Measurements from ENCODE around the gene NUDT9.
"Not testable (repeated sequence)": the region's sequence is repeated elsewhere in the genome, so short reads cannot be mapped to it uniquely, and the experiment has no call there.

The NUDT9 gene

DNA sequence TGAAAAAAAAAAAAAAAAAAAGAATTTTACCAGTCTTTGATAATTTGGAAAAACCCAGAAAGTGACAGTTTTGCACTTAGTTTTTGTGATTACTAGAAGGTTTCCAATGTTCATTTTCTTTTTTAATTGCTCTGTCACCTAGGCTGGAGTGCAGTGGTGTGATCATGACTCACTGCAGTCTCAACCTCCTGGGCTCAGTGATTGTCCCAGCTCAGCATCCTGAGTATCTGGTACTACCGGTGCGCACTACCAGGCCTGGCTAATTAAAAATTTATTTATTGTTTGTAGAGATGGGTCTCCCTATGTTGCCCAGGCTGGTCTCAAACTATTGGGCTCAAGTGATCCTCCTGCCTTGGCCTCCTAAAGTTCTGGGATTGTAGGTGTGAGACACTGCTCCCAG, 3.3 kb downstream of the NUDT9 start:
- no CpG with 5 or more reads among the region's 2 CpGs for WGBS (ENCODE audit: insufficient coverage, insufficient read length)
- H3K9me3 ChIP-seq (ENCODE audit: control insufficient read depth, insufficient read depth, low read length): no peaks in the 10 kb centered on the region
- no peak for DNase-seq (ENCODE audit: low read depth, low spot score)
- no peaks in the 10 kb centered on the region for H3K27me3 ChIP-seq (ENCODE audit: control insufficient read depth, insufficient read depth, low read length)
- H3K27ac ChIP-seq (ENCODE audit: low read length): no peak overlapping the region
- no peaks in the 10 kb centered on the region for H3K36me3 ChIP-seq (ENCODE audit: control insufficient read depth, insufficient read depth, low read length)
- no peak overlapping the region for H3K4me3 ChIP-seq (ENCODE audit: low read length)
- 0 out of 2 replicates have a peak, but pooled peaks cover 1% of the 10 kb centered on the region for H3K4me1 ChIP-seq (ENCODE audit: control insufficient read depth, insufficient read depth, low read length)

DNA sequence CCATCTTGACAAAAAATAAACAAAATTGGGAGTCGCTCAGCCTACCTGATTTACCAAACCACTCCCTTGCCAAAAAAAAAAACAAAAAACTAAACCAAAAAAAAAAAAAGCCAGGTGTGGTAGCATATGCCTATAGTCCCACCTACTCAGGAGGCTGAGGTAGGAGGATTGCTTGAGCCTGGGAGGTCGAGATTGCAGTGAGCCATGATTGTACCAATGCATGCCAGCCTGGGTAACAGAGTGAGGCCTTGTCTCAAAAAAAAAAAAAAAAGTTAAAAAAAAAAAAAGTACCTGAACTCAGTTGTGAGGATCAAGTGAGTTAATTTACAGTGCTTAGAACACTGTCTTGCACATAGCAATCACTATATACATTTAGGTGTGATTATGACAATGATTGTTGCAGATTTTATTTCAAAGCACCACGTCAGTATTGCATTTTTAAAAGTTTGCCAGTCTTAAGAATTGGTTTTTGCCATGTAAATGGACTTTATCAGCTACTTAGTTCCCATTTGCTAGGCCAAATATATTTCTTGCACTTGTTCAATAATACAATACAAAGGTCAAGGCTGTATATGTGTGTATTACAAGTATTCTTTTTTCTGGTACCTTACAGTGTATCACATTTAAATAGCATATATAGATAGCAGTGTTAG, 4.6 kb downstream of the NUDT9 start:
- Histone ChIP-seq H3K27me3 (ENCODE audit: control insufficient read depth, insufficient read depth, low read length) (no peaks in the 10 kb centered on the region), H3K9me3 (ENCODE audit: control insufficient read depth, insufficient read depth, low read length) (no peaks in the 10 kb centered on the region), H3K36me3 (ENCODE audit: control insufficient read depth, insufficient read depth, low read length) (no peaks in the 10 kb centered on the region), H3K27ac (ENCODE audit: low read length) (no peak overlapping the region), H3K4me1 (ENCODE audit: control insufficient read depth, insufficient read depth, low read length) (no peaks in the 10 kb centered on the region), H3K4me3 (ENCODE audit: low read length) (no peak overlapping the region)
- no peak for DNase-seq (ENCODE audit: low read depth, low spot score)
- no CpG with 5 or more reads among the region's 3 CpGs for WGBS (ENCODE audit: insufficient coverage, insufficient read length)

DNA sequence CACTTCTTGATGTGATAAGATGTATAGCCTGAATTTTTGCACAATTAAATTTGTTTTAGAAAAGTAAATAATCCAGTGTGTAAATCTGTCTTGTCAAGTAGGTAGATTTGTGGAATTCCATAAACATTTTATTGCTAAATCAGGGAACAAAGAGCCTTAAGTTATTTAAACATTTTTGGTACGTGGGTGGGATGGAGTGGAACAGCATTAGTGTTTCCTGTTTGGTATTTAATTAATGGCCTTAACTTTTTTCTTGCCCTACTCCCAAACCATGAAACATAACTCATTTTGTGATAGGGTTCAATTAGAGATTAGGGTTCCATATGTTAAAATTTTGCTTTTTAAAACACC, 5.1 kb downstream of the NUDT9 start:
- no peaks in the 10 kb centered on the region for H3K9me3 ChIP-seq (ENCODE audit: control insufficient read depth, insufficient read depth, low read length)
- H3K36me3 ChIP-seq (ENCODE audit: control insufficient read depth, insufficient read depth, low read length): no peaks in the 10 kb centered on the region
- DNase-seq (ENCODE audit: low read depth, low spot score): no peak
- H3K27ac ChIP-seq (ENCODE audit: low read length): no peak overlapping the region
- H3K4me3 ChIP-seq (ENCODE audit: low read length): no peak overlapping the region
- H3K4me1 ChIP-seq (ENCODE audit: control insufficient read depth, insufficient read depth, low read length): no peaks in the 10 kb centered on the region
- WGBS (ENCODE audit: insufficient coverage, insufficient read length): no CpG with 5 or more reads among the region's 1 CpG
- H3K27me3 ChIP-seq (ENCODE audit: control insufficient read depth, insufficient read depth, low read length): no peaks in the 10 kb centered on the region

- no peak overlapping the region for H3K4me3 ChIP-seq (ENCODE audit: low read length)
- no peaks in the 10 kb centered on the region for H3K9me3 ChIP-seq (ENCODE audit: control insufficient read depth, insufficient read depth, low read length)
- no peaks in the 10 kb centered on the region for H3K4me1 ChIP-seq (ENCODE audit: control insufficient read depth, insufficient read depth, low read length)
- no CpG with 5 or more reads among the region's 6 CpGs for WGBS (ENCODE audit: insufficient coverage, insufficient read length)
- H3K36me3 ChIP-seq (ENCODE audit: control insufficient read depth, insufficient read depth, low read length): no peaks in the 10 kb centered on the region
- H3K27me3 ChIP-seq (ENCODE audit: control insufficient read depth, insufficient read depth, low read length): no peaks in the 10 kb centered on the region
- no peak overlapping the region for H3K27ac ChIP-seq (ENCODE audit: low read length)
- no peak for DNase-seq (ENCODE audit: low read depth, low spot score)
Observed at GRCh38 chr4:87428979-87429378, 6.6 kb downstream of the NUDT9 start.

GRCh38 chr4:87430038-87430437, 7.7 kb downstream of the NUDT9 start:
- no peaks in the 10 kb centered on the region for H3K27me3 ChIP-seq (ENCODE audit: control insufficient read depth, insufficient read depth, low read length)
- DNase-seq (ENCODE audit: low read depth, low spot score): no peak
- no peak overlapping the region for H3K27ac ChIP-seq (ENCODE audit: low read length)
- no peaks in the 10 kb centered on the region for H3K36me3 ChIP-seq (ENCODE audit: control insufficient read depth, insufficient read depth, low read length)
- no peaks in the 10 kb centered on the region for H3K9me3 ChIP-seq (ENCODE audit: control insufficient read depth, insufficient read depth, low read length)
- no CpG with 5 or more reads among the region's 2 CpGs for WGBS (ENCODE audit: insufficient coverage, insufficient read length)
- no peak overlapping the region for H3K4me3 ChIP-seq (ENCODE audit: low read length)
- no peaks in the 10 kb centered on the region for H3K4me1 ChIP-seq (ENCODE audit: control insufficient read depth, insufficient read depth, low read length)

GRCh38 chr4:87433342-87433741, 11.0 kb downstream of the NUDT9 start:
- 100% methylated on average over 1 of the region's 2 CpGs for WGBS (ENCODE audit: insufficient coverage, insufficient read length)
- H3K4me3 ChIP-seq (ENCODE audit: low read length): no peak overlapping the region
- no peaks in the 10 kb centered on the region for H3K4me1 ChIP-seq (ENCODE audit: control insufficient read depth, insufficient read depth, low read length)
- no peaks in the 10 kb centered on the region for H3K36me3 ChIP-seq (ENCODE audit: control insufficient read depth, insufficient read depth, low read length)
- no peaks in the 10 kb centered on the region for H3K9me3 ChIP-seq (ENCODE audit: control insufficient read depth, insufficient read depth, low read length)
- no peak overlapping the region for H3K27ac ChIP-seq (ENCODE audit: low read length)
- H3K27me3 ChIP-seq (ENCODE audit: control insufficient read depth, insufficient read depth, low read length): no peaks in the 10 kb centered on the region
- no peak for DNase-seq (ENCODE audit: low read depth, low spot score)

DNA sequence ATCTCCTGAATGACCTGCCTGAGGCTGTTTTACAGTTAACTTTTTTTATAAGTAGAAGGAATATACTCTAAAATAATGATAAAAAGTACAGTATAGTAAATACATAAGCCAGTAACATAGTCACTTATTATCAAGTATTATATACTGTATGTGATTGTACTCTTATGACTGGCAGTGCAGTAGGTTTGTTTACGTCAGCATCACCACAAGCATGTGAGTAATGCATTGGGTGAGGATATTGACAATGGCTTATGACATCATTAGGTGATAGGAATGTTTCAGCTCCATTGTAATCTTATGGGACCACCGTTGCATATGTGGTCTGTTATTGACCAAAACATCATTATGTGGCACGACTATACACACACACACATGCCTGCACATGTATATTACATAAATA, 20.5 kb downstream of the NUDT9 start:
- DNase-seq (ENCODE audit: low read depth, low spot score): no peak
- no peak overlapping the region for H3K4me3 ChIP-seq (ENCODE audit: low read length)
- H3K36me3 ChIP-seq (ENCODE audit: control insufficient read depth, insufficient read depth, low read length): peaks cover 2% of the 10 kb centered on the region; the same call in 1 of the 2 replicates
- no peaks in the 10 kb centered on the region for H3K27me3 ChIP-seq (ENCODE audit: control insufficient read depth, insufficient read depth, low read length)
- H3K27ac ChIP-seq (ENCODE audit: low read length): no peak overlapping the region
- H3K9me3 ChIP-seq (ENCODE audit: control insufficient read depth, insufficient read depth, low read length): no peaks in the 10 kb centered on the region
- WGBS (ENCODE audit: insufficient coverage, insufficient read length): no CpG with 5 or more reads among the region's 3 CpGs
- no peaks in the 10 kb centered on the region for H3K4me1 ChIP-seq (ENCODE audit: control insufficient read depth, insufficient read depth, low read length)

- H3K4me1 ChIP-seq (ENCODE audit: control insufficient read depth, insufficient read depth, low read length): no peaks in the 10 kb centered on the region; the same call in 1 of the 2 replicates
- DNase-seq (ENCODE audit: low read depth, low spot score): no peak
- no peak overlapping the region for H3K4me3 ChIP-seq (ENCODE audit: low read length)
- H3K36me3 ChIP-seq (ENCODE audit: control insufficient read depth, insufficient read depth, low read length): peaks cover 2% of the 10 kb centered on the region; the same call in 1 of the 2 replicates
- no peak overlapping the region for H3K27ac ChIP-seq (ENCODE audit: low read length)
- no peaks in the 10 kb centered on the region for H3K9me3 ChIP-seq (ENCODE audit: control insufficient read depth, insufficient read depth, low read length)
- H3K27me3 ChIP-seq (ENCODE audit: control insufficient read depth, insufficient read depth, low read length): no peaks in the 10 kb centered on the region
- no CpG with 5 or more reads among the region's 1 CpG for WGBS (ENCODE audit: insufficient coverage, insufficient read length)
Observed at GRCh38 chr4:87444741-87445140, 22.4 kb downstream of the NUDT9 start.

GRCh38 chr4:87445964-87446363, 23.6 kb downstream of the NUDT9 start:
- H3K27me3 ChIP-seq (ENCODE audit: control insufficient read depth, insufficient read depth, low read length): no peaks in the 10 kb centered on the region
- no peaks in the 10 kb centered on the region; the same call in 1 of the 2 replicates for H3K4me1 ChIP-seq (ENCODE audit: control insufficient read depth, insufficient read depth, low read length)
- DNase-seq (ENCODE audit: low read depth, low spot score): no peak
- no peak overlapping the region for H3K27ac ChIP-seq (ENCODE audit: low read length)
- H3K36me3 ChIP-seq (ENCODE audit: control insufficient read depth, insufficient read depth, low read length): peaks cover 2% of the 10 kb centered on the region; the same call in 1 of the 2 replicates
- no peaks in the 10 kb centered on the region for H3K9me3 ChIP-seq (ENCODE audit: control insufficient read depth, insufficient read depth, low read length)
- no peak overlapping the region for H3K4me3 ChIP-seq (ENCODE audit: low read length)
- no CpG with 5 or more reads among the region's 3 CpGs for whole genome bisulfite sequencing (ENCODE audit: insufficient coverage, insufficient read length)

GRCh38 chr4:87446375-87446774, 24.0 kb downstream of the NUDT9 start:
- H3K9me3 ChIP-seq (ENCODE audit: control insufficient read depth, insufficient read depth, low read length); H3K27me3 ChIP-seq (ENCODE audit: control insufficient read depth, insufficient read depth, low read length); H3K4me1 ChIP-seq (ENCODE audit: control insufficient read depth, insufficient read depth, low read length); H3K36me3 ChIP-seq (ENCODE audit: control insufficient read depth, insufficient read depth, low read length); H3K27ac ChIP-seq (ENCODE audit: low read length); DNase-seq (ENCODE audit: low read depth, low spot score); H3K4me3 ChIP-seq (ENCODE audit: low read length): not testable (repeated sequence)
- WGBS (ENCODE audit: insufficient coverage, insufficient read length): no CpG with 5 or more reads among the region's 6 CpGs

- no peak for DNase-seq (ENCODE audit: low read depth, low spot score)
- Histone ChIP-seq H3K4me3 (ENCODE audit: low read length) (no peak overlapping the region), H3K36me3 (ENCODE audit: control insufficient read depth, insufficient read depth, low read length) (no peaks in the 10 kb centered on the region; the same call in 1 of the 2 replicates), H3K9me3 (ENCODE audit: control insufficient read depth, insufficient read depth, low read length) (no peaks in the 10 kb centered on the region), H3K4me1 (ENCODE audit: control insufficient read depth, insufficient read depth, low read length) (no peaks in the 10 kb centered on the region; the same call in 1 of the 2 replicates), H3K27me3 (ENCODE audit: control insufficient read depth, insufficient read depth, low read length) (no peaks in the 10 kb centered on the region), H3K27ac (ENCODE audit: low read length) (no peak overlapping the region)
Observed at GRCh38 chr4:87451537-87451936, 29.2 kb downstream of the NUDT9 start.
